Stimulated activated effector memory CD8-positive, alpha-beta T cell treated with anti-CD3 and anti-CD28 coated beads, Interleukin-12 subunit alpha, Interleukin-12 subunit beta, amount 100 ng/mL, for 72 hours (primary cell): ENCODE results near the gene CNOT1.
"Not testable (repeated sequence)": the region's sequence is repeated elsewhere in the genome, so short reads cannot be mapped to it uniquely, and the experiment has no call there.

ENCODE experiments used
- ATAC-seq: fragments of 150-1000 bp; cut with Tn5 transposase; 2 replicates; pipeline ENCODE4 v1.10.0; 2021
- DNase-seq, 2 donors: peaks; one replicate each; pipeline ENCODE4 v3.0.0; 2021 to 2022; ENCODE audit warnings: low spot score in 2 of 2
- H3K27ac Mint-ChIP-seq: one replicate; pipeline ENCODE4 v1.8.0; 2022; ENCODE audit warnings: mild to moderate bottlenecking, mixed read lengths
- H3K36me3 Mint-ChIP-seq: one replicate; pipeline ENCODE4 v1.8.0; 2022; ENCODE audit warnings: mild to moderate bottlenecking, mixed read lengths
- H3K4me1 Mint-ChIP-seq: one replicate; pipeline ENCODE4 v1.8.0; 2022; ENCODE audit warnings: mixed read lengths
- H3K4me3 Mint-ChIP-seq: one replicate; pipeline ENCODE4 v1.8.0; 2022; ENCODE audit warnings: mild to moderate bottlenecking, mixed read lengths
- H3K9me3 Mint-ChIP-seq: one replicate; pipeline ENCODE4 v1.8.0; 2022; ENCODE audit warnings: mixed read lengths

Gene CNOT1

DNA sequence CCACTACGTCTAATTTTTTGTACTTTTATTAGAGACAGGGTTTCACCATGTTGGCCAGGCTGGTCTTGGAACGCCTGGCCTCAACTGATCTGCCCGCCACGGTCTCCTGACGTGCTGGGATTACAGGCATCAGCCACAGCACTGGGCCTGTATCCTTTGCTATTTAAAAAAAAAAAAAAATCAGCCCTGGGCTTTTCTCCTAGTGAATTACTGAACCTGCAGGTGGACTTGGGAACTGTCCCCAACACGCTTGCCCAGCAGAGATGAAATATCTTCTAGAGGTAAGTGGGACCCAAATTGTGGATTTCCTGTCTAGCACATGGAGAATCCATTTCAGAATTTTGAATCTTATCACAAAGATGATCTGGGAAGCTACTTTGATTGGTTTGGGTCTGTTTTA lies 14.8 kb downstream of the CNOT1 start:
- H3K27ac Mint-ChIP-seq: peak overlapping the region; percentile 74
- ATAC-seq (no peak), DNase-seq (no peak)
- H3K4me1 Mint-ChIP-seq: peaks cover 37% of the 10 kb centered on the region
- H3K9me3 Mint-ChIP-seq: no peaks in the 10 kb centered on the region
- peaks cover 93% of the 10 kb centered on the region for H3K36me3 Mint-ChIP-seq
- peak overlapping the region; percentile 11 for H3K4me3 Mint-ChIP-seq

DNA sequence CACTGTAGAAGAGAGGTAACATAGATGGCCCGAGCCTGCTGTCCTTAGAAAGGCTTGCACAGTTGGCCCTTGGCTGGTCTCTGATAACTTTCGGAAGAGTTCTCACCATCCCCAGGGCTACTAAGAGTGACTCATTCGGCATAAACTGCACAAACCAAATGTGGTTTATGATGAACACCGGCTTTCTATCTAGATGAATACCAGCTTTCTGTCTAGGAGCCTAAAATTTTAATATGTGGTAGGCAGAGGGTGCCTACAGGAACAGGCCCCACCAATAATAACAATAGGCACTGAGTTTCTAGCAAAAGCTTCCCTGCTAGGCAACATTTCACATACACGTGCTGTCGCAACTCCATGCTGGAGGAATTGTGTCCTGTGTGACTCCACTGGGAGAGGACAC lies 15.4 kb downstream of the CNOT1 start:
- ATAC-seq (peak; percentile 90), DNase-seq (no peak)
- Mint-ChIP-seq H3K27ac (peak overlapping the region; percentile 74), H3K4me1 (peaks cover 38% of the 10 kb centered on the region), H3K36me3 (peaks cover 87% of the 10 kb centered on the region), H3K9me3 (no peaks in the 10 kb centered on the region), H3K4me3 (no peak overlapping the region)

DNA sequence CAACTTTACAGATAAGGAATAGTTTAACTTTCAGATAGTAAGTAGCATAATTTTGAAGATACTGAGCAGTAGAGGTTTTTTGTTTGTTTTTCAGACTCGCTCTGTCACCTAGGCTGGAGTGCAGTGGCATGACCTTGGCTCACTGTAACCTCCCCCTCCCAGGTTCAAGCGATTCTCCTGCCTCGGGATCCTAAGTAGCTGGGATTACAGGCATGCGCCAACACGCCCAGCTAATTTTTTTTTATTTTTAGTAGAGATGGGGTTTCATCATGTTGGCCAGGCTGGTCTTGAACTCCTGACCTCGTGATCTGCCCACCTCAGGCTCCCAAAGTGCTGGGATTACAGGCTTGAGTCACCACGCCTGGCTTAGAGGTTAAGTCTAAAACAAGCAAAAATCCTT lies 16.7 kb downstream of the CNOT1 start:
- peaks cover 44% of the 10 kb centered on the region for H3K4me1 Mint-ChIP-seq
- peaks cover 86% of the 10 kb centered on the region for H3K36me3 Mint-ChIP-seq
- not testable (repeated sequence) for H3K4me3 Mint-ChIP-seq, H3K9me3 Mint-ChIP-seq, H3K27ac Mint-ChIP-seq, ATAC-seq, DNase-seq

DNA sequence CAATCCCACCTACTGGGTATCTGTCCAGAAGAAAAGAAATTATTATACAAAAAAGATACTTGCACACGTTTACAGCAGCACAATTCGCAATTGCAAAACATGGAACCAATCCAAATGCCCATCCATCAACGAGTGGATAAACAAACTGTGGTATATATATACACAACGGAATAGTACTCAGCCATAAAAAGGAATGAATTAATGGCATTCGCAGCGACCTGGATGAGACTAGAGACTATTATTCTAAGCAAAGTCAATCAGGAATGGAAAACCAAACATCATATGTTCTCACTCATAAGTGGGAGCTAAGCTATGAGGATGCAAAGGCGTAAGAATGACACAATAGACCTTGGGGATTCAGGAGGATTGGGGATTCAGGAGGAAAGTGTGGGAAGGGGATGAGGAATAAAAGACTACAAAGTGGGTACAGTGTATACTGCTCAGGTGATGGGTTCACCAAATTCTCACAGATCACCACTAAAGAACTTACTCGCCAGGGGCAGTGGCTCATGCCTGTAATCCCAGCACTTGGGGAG lies 21.0 kb downstream of the CNOT1 start:
- Mint-ChIP-seq H3K27ac (no peak overlapping the region), H3K36me3 (peaks cover 79% of the 10 kb centered on the region), H3K9me3 (no peaks in the 10 kb centered on the region), H3K4me1 (peaks cover 43% of the 10 kb centered on the region), H3K4me3 (no peak overlapping the region)
- DNase-seq (no peak), ATAC-seq (no peak)

DNA sequence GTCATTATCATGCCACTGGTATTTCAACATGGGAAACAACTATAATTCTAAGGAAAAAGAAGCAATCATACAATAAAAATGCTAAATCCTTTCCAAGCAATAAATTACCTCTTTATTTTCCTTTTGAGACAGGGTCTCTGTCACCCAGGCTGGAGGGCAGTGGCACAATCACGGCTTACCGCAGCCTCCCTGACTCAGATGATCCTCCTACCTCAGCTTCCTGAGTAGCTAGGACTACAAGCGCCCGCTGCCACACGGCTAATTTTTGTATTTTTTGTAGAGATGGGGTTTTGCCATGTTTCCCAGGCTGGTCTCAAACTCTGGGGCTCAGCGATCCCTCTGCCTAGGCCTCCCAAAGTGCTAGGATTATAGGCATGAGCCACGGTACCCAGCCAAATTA lies 24.1 kb downstream of the CNOT1 start:
- Mint-ChIP-seq H3K4me1 (peaks cover 44% of the 10 kb centered on the region), H3K4me3 (no peak overlapping the region), H3K36me3 (peaks cover 70% of the 10 kb centered on the region), H3K9me3 (no peaks in the 10 kb centered on the region), H3K27ac (no peak overlapping the region)
- ATAC-seq (peak; percentile 81), DNase-seq (no peak)

DNA sequence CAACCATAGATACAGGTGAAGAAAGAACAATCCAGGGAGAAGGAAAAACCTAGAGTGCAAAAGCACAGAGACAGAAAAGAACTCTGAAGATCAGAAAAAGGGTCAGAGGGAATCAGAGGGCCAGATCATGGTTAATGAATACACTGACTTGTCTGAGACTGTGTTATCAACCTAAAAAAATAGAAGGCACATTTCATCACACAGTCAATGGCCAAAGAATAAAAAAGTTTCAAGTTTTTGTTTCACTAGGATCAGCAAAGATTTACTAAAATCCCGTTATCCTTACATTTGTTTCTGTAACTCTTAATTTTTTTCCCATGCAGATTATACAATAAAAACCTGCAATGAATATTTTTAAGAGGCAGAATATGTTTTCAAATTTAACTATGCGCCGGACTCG lies 38.5 kb downstream of the CNOT1 start:
- no peak for DNase-seq
- Mint-ChIP-seq H3K27ac (no peak overlapping the region), H3K4me1 (peaks cover 25% of the 10 kb centered on the region), H3K36me3 (peaks cover 100% of the 10 kb centered on the region), H3K4me3 (no peak overlapping the region), H3K9me3 (no peaks in the 10 kb centered on the region)
- no peak for ATAC-seq

DNA sequence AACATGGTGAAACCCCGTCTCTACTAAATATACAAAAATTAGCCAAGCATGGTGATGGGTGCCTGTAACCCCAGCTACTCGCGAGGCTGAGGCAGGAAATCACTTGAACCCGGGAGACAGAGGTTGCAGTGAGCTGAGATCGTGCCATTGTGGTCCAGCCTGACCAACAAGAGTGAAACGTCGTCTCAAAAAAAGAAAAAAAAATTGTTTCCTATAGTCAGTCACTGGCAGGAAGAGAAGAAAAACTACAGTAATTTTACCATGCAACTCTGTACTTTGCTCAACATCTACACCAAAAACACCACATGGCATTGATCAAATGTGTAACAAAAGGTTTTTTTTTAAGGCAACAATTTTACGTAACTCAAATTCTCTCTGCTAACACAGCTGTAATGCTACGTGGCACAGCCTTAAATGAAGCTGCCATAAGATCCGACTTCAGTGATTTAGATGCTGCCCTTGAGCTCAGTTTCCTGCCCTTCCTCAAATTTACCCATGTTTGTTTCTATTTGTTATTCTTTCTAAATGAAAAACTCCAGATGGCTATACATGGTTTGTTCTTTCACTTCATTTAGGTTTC lies 40.2 kb downstream of the CNOT1 start:
- DNase-seq (no peak), ATAC-seq (no peak)
- Mint-ChIP-seq H3K9me3 (no peaks in the 10 kb centered on the region), H3K4me3 (no peak overlapping the region), H3K27ac (peak overlapping the region; percentile 80), H3K36me3 (peaks cover 100% of the 10 kb centered on the region), H3K4me1 (peaks cover 17% of the 10 kb centered on the region)

DNA sequence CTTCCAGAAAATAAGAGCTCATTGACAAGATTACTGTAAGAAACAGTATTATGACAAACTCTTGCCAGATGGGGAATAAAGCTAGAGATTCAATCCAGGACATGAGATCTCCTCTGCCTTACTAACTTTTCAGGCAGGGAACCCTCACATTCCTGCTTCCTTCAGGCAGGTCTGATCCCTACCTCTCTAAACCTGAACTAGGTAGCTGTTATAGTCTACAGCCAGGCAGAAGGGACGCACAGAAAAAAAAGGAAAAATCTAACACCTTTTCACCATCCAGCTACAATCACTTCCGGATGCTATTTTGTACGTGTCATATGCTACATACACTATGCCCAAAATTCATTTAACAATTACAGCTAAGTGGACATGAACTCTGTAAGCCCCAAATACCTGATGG lies 41.2 kb downstream of the CNOT1 start:
- peaks cover 17% of the 10 kb centered on the region for H3K4me1 Mint-ChIP-seq
- no peak overlapping the region for H3K27ac Mint-ChIP-seq
- no peak for DNase-seq
- ATAC-seq: no peak
- no peaks in the 10 kb centered on the region for H3K9me3 Mint-ChIP-seq
- H3K4me3 Mint-ChIP-seq: no peak overlapping the region
- peaks cover 100% of the 10 kb centered on the region for H3K36me3 Mint-ChIP-seq

DNA sequence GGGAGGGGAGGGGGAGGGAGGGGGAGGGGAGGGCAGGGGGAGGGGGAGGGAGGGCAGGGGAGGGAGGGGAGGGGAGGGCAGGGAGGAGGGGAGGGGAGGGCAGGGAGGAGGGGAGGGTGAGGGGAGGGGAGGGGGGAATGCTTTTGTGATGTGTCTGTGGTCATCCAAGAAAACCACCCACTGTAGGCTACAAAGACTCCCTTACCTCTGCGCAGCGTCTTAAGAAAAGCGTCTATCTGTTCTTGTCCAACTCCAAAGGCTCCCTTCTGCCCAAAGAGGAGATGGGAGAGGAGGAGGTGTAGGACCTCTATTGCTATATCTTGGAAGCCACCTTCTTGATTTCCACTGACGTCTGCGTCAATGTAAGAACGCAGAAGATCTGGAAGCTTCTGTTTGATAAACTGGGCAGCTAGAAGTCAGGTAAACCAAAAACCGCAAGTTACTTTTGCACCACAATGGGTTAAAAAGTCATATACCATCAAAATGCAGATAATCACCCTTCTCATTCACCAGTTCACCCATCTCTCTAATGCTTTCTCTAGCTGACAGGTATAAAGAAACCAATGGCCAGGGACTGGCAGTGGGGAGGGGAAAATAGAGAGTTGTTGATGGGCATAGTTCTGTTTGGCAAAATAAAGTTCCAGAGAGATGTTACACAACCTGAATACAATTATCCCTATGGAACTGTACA lies 43.1 kb downstream of the CNOT1 start:
- no peak for DNase-seq
- H3K36me3 Mint-ChIP-seq: peaks cover 100% of the 10 kb centered on the region
- no peak for ATAC-seq
- peaks cover 17% of the 10 kb centered on the region for H3K4me1 Mint-ChIP-seq
- no peak overlapping the region for H3K4me3 Mint-ChIP-seq
- H3K27ac Mint-ChIP-seq: peak overlapping the region; percentile 43
- H3K9me3 Mint-ChIP-seq: no peaks in the 10 kb centered on the region

DNA sequence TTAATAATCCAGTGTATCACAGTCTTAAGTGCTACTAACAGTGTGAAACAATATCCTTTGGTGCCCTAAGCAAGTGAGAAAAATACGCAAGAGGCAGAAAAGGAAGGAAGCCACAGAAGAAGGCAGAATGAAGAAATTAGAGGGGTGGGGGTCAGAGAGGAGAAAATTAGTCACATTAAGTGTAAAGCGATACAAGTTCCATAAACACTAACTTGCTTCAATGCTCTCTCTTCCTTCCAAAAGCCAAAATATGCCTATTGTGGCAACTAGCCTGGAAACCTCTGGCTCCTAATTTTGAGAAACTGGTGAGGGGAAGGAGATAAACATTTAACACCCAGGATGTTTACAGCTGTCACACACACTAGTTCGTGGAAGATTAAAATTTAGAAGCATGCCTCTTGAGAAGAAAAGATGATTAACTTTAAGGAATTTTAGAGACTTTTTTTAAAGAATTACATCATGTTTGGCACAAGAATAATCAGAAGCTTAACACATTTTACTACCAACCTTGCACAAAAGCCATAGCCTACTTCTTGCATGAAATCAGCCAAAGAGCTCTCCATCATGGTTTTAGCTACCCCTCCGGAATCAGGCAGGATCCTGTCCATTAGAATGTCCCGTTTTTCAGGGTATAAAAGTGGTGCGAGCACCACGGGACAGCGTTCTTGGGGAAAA lies 44.7 kb downstream of the CNOT1 start:
- Mint-ChIP-seq H3K36me3 (peaks cover 100% of the 10 kb centered on the region), H3K4me1 (peaks cover 5% of the 10 kb centered on the region), H3K27ac (peak overlapping the region; percentile 34), H3K4me3 (no peak overlapping the region), H3K9me3 (no peaks in the 10 kb centered on the region)
- DNase-seq (no peak), ATAC-seq (no peak)

DNA sequence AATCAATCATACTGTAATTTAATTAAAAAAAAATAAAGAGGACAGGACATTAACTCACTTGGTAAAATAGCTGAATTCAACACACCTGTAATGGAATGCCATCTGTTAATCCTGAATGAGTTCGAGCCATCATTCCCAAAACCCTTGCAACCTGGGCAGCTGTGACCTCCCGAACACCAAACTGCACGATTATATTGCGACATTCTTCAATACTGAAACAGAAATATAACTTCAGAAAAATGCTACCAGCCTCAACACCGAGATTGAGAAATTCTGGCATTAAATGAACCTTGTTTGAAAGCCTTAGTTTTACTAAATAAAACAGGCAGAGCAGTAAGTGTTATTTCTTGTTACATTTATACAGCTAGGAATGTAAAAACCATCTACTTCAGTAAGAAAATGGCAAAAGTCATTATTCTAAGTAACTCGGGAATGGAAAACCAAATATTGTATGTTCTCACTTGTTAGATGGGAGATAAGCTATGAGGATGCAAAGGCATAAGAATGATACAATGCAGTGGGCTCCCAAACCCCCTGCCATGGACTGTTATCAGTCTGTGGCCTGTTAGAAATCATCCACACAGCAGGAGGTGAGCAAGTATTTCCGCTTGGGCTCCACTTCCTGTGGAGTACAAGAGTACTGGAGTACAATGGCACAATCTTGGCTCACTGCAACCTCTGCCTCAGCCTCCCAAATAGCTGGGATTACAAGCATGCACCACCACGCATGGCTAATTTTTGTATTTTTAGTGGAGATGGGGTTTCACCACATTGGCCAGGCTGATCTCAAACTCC lies 46.5 kb downstream of the CNOT1 start:
- ATAC-seq (no peak), DNase-seq (no peak)
- Mint-ChIP-seq H3K9me3 (no peaks in the 10 kb centered on the region), H3K36me3 (peaks cover 100% of the 10 kb centered on the region), H3K27ac (no peak overlapping the region), H3K4me3 (no peak overlapping the region), H3K4me1 (no peaks in the 10 kb centered on the region)

DNA sequence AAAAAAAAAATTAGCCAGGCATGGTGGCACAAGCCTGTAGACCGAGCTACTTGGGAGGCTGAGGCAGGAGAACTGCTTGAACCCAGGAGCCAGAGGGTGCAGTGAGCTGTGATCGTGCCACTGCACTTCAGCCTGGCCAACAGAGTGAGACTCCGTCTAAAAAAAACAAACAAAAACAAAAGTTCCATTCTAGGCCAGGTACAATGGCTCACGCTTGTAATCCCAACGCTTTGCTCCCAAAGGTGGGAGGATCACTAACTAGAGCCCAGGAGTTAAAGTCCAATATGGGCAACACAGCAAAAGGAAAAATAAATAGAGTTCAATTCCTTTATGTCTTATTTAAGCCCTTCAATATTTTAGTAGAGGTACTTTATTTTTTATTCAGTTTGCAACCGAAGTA lies 47.5 kb downstream of the CNOT1 start:
- DNase-seq (no peak), ATAC-seq (no peak)
- Mint-ChIP-seq H3K36me3 (peaks cover 100% of the 10 kb centered on the region), H3K9me3 (no peaks in the 10 kb centered on the region), H3K27ac (no peak overlapping the region), H3K4me3 (no peak overlapping the region), H3K4me1 (no peaks in the 10 kb centered on the region)

DNA sequence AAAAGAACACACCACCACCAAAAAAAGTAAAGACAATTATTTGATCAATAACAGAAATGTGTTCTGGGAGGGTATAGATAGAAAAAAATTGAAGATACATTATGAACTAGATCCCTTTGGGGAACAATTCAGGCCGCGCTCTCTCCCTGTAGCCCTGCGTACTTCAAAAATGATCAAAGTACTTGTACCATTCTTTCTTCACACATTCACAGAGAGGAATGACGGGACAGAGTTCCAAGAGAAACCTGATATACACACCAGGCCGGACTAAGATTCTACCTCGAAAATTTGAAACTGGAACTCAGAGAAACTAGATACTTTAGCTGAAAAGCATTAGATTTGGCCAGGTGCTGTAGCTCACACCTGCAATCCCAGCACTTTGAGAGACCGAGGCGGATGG lies 50.0 kb downstream of the CNOT1 start:
- ATAC-seq (no peak), DNase-seq (no peak)
- Mint-ChIP-seq H3K4me1 (no peaks in the 10 kb centered on the region), H3K9me3 (no peaks in the 10 kb centered on the region), H3K4me3 (no peak overlapping the region), H3K27ac (no peak overlapping the region), H3K36me3 (peaks cover 100% of the 10 kb centered on the region)

DNA sequence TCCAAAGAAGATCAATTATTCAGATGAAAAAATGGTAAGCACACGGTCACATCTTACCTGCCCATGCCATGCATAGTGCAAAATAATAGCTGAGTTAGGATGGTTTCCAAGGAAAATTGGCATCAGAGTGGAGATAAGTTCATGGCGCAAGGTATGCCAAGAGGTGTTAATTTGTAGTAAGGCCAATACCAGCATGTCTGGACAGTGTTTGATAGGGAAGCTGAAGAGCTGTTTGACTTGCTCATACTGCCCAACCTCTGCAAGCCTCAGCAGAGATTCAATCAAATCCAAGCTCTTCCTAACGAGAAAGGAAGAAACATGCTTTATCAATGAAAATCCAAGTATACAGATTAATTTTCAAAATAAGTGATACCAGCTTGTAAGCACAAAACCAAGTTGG lies 51.0 kb downstream of the CNOT1 start:
- no peak for ATAC-seq
- no peak for DNase-seq
- H3K27ac Mint-ChIP-seq: no peak overlapping the region
- no peak overlapping the region for H3K4me3 Mint-ChIP-seq
- no peaks in the 10 kb centered on the region for H3K9me3 Mint-ChIP-seq
- H3K4me1 Mint-ChIP-seq: no peaks in the 10 kb centered on the region
- H3K36me3 Mint-ChIP-seq: peaks cover 100% of the 10 kb centered on the region

DNA sequence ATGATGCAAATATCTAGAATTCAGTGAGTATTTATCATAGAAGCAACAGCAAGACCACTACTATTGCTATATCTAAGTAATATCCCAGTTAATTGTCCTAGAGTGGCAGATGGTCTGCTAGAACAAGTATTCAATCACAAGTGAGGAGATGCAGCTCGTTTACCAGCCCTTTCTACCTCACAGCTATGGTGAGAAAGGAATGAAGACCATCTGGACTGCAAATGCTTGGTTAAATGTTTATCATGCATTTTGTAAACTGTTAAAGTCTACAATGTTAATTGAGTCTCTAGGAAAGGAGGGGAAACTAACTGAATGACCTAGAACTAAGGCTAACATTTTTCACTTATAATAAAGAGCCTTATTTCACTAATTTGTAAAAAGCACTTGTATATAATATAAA lies 52.5 kb downstream of the CNOT1 start:
- ATAC-seq: no peak
- H3K27ac Mint-ChIP-seq: no peak overlapping the region
- DNase-seq: no peak
- H3K4me1 Mint-ChIP-seq: no peaks in the 10 kb centered on the region
- H3K4me3 Mint-ChIP-seq: no peak overlapping the region
- no peaks in the 10 kb centered on the region for H3K9me3 Mint-ChIP-seq
- peaks cover 100% of the 10 kb centered on the region for H3K36me3 Mint-ChIP-seq
